ENCODE data around the gene MSH5. TPM values are rescaled to one million over a fixed set of nuclear protein-coding genes. Genes with fewer than 3 reads are reported as not detected.

The MSH5 gene
- polyA plus RNA-seq, 1 donor from 2014 or later = 7.8 TPM

GRCh38 chr6:31713991-31714684 lies 25.7 kb upstream of the MSH5 start:
- H4K20me1 ChIP-seq (ENCODE audit: insufficient read depth) = no peaks in the 10 kb centered on the region
- no peaks in the 10 kb centered on the region for H3K79me2 ChIP-seq (replicated peaks; ENCODE audit: insufficient read depth, low read length)
- H3K27ac ChIP-seq (ENCODE audit: low read length) = peak overlapping the region; percentile 56
- H3F3A ChIP-seq (ENCODE audit: insufficient read depth, low read length, poor library complexity, severe bottlenecking) = no peaks in the 10 kb centered on the region
- peak overlapping the region; percentile 30 for H3K4me2 ChIP-seq (ENCODE audit: low read length)
- no peaks in the 10 kb centered on the region for H3K9me3 ChIP-seq (ENCODE audit: low read length)
- no peaks in the 10 kb centered on the region for H3K36me3 ChIP-seq (ENCODE audit: insufficient read depth, low read length)
- TF ChIP-seq TAF1 (IDR thresholded peaks at IDR 0.05; ENCODE audit: low read depth) (peak; percentile 33), CTCF (IDR thresholded peaks at IDR 0.05; ENCODE audit: poor library complexity, severe bottlenecking) (no peak)
- TF ChIP-seq, protein P1, sequence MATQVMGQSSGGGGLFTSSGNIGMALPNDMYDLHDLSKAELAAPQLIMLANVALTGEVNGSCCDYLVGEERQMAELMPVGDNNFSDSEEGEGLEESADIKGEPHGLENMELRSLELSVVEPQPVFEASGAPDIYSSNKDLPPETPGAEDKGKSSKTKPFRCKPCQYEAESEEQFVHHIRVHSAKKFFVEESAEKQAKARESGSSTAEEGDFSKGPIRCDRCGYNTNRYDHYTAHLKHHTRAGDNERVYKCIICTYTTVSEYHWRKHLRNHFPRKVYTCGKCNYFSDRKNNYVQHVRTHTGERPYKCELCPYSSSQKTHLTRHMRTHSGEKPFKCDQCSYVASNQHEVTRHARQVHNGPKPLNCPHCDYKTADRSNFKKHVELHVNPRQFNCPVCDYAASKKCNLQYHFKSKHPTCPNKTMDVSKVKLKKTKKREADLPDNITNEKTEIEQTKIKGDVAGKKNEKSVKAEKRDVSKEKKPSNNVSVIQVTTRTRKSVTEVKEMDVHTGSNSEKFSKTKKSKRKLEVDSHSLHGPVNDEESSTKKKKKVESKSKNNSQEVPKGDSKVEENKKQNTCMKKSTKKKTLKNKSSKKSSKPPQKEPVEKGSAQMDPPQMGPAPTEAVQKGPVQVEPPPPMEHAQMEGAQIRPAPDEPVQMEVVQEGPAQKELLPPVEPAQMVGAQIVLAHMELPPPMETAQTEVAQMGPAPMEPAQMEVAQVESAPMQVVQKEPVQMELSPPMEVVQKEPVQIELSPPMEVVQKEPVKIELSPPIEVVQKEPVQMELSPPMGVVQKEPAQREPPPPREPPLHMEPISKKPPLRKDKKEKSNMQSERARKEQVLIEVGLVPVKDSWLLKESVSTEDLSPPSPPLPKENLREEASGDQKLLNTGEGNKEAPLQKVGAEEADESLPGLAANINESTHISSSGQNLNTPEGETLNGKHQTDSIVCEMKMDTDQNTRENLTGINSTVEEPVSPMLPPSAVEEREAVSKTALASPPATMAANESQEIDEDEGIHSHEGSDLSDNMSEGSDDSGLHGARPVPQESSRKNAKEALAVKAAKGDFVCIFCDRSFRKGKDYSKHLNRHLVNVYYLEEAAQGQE (IDR thresholded peaks at IDR 0.05; ENCODE audit: borderline replicate concordance) = no peak
- no peaks in the 10 kb centered on the region for H3K9me2 ChIP-seq (ENCODE audit: insufficient read depth, low read length)
- peak overlapping the region; percentile 84 for H2AFZ ChIP-seq (ENCODE audit: low read depth, low read length)
- peak overlapping the region; percentile 23 for H3K4me3 ChIP-seq (ENCODE audit: low read length)
- H3K27me3 ChIP-seq (ENCODE audit: insufficient read depth, low read depth, low read length) = no peaks in the 10 kb centered on the region
- H3K9ac ChIP-seq (ENCODE audit: low read length) = peak overlapping the region; percentile 48

DNA sequence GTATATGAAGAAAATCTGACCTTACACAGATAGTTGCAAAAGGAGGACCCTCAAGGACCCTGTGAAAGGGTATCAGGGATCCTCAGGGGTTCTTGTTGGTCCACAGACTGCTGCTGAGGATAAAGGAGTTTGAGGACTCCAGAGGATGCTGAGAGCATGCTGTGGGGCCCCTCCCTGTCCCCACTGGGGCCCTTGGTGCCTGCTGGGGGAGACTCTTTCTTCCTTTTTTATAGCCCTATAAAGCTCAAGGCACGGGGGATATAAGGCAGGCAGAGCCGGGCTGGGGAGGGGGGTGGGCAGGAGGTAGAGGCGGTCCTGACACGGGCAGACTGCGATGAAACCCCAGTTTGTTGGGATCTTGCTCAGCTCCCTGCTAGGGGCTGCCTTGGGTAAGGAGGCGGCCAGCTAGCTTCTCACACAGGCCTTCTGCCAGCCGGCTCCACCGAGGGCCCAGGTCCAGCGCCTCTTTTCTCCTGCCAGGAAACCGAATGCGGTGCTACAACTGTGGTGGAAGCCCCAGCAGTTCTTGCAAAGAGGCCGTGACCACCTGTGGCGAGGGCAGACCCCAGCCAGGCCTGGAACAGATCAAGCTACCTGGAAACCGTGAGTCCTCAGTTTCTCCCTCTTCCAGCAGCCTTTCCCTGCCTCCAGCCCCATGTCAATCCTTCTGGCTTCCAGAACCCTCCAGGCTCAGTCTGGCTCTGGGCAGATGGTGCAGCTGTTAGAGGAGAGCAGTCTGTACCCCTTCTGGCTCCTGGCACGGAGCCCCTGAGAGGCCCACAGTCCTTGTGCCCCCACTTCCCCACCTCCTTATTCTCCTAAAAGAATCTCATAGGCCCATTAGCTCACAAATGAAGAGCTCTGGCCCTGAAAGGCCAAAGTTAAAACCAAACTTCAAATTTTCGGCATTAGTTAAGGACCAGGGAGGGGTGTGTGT lies 24.5 kb upstream of the MSH5 start, which contains the start of gene LY6G6D:
TSS of gene LY6G6D (plus strand) at position 327 of the 937 bp plus-strand sequence. CDS start at position 335, 8 bp downstream.
- Histone ChIP-seq H3K4me2 (ENCODE audit: low read length) (peak within 1 kb of the TSS; percentile 30), H2AFZ (ENCODE audit: low read depth, low read length) (peak within 1 kb of the TSS; percentile 84)
- no peak for TF ChIP-seq CTCF (IDR thresholded peaks at IDR 0.05; ENCODE audit: poor library complexity, severe bottlenecking)
- TF ChIP-seq EP300 (conservative IDR thresholded peaks at IDR 0.05; ENCODE audit: poor library complexity, severe bottlenecking) = no peak
- TF ChIP-seq, protein P1 (IDR thresholded peaks at IDR 0.05; ENCODE audit: borderline replicate concordance) = no peak
- no peak for TF ChIP-seq SMC3 (conservative IDR thresholded peaks at IDR 0.05; ENCODE audit: poor library complexity)
- no peak for TF ChIP-seq EZH2 (IDR thresholded peaks at IDR 0.05; ENCODE audit: borderline replicate concordance, insufficient read depth, low read length, poor library complexity, severe bottlenecking)
- TF ChIP-seq RAD21 (conservative IDR thresholded peaks at IDR 0.05) = no peak
- no peak for TF ChIP-seq POLR2AphosphoS5 (IDR thresholded peaks at IDR 0.05)
- TF ChIP-seq TAF1 (IDR thresholded peaks at IDR 0.05; ENCODE audit: low read depth) = no peak
- TF ChIP-seq MXI1 (conservative IDR thresholded peaks at IDR 0.05; ENCODE audit: poor library complexity, severe bottlenecking) = no peak

More for the DNA sequence above, 24.5 kb upstream of the MSH5 start, which contains the start of gene LY6G6D:
- H3K9ac ChIP-seq (ENCODE audit: low read length) = peak within 1 kb of the TSS; percentile 48
- peak within 1 kb of the TSS; percentile 56 for H3K27ac ChIP-seq (ENCODE audit: low read length)
- H3K4me3 ChIP-seq (ENCODE audit: low read length) = peak within 1 kb of the TSS; percentile 23
- no peaks in the 10 kb centered on the region for H3F3A ChIP-seq (ENCODE audit: insufficient read depth, low read length, poor library complexity, severe bottlenecking)
- no peaks in the 10 kb centered on the region for H3K27me3 ChIP-seq (ENCODE audit: insufficient read depth, low read depth, low read length)
- H3K9me3 ChIP-seq (ENCODE audit: low read length) = no peaks in the 10 kb centered on the region
- no peaks in the 10 kb centered on the region for H3K36me3 ChIP-seq (ENCODE audit: insufficient read depth, low read length)
- no peaks in the 10 kb centered on the region for H3K9me2 ChIP-seq (ENCODE audit: insufficient read depth, low read length)
- no peaks in the 10 kb centered on the region for H3K79me2 ChIP-seq (replicated peaks; ENCODE audit: insufficient read depth, low read length)
- no peaks in the 10 kb centered on the region for H4K20me1 ChIP-seq (ENCODE audit: insufficient read depth)

Measured in neural cell (in vitro differentiated cells).